Measurements from ENCODE around the gene RUFY4. TPM values are rescaled to one million over a fixed set of nuclear protein-coding genes. Genes with fewer than 3 reads are reported as not detected.

The RUFY4 gene
- total and polyA plus RNA-seq, 2 donors (not counting 1 experiment from before 2014, with no cell fraction given) = not detected

- H3K79me2 ChIP-seq (ENCODE audit: control insufficient read depth, insufficient read depth, low read length) = no peaks in the 10 kb centered on the region
- H3K4me3 ChIP-seq (replicated peaks in 1 of 4; ENCODE audit: control extremely low read depth in 1 of 4, insufficient read depth in 1 of 4, low read depth in 3 of 4, low read length in 4 of 4) = no peak overlapping the region
- no peak overlapping the region for H3K27ac ChIP-seq (ENCODE audit: insufficient read depth, low read length)
- H2AFZ ChIP-seq (ENCODE audit: low read length) = no peak overlapping the region
- TF ChIP-seq, protein P1, sequence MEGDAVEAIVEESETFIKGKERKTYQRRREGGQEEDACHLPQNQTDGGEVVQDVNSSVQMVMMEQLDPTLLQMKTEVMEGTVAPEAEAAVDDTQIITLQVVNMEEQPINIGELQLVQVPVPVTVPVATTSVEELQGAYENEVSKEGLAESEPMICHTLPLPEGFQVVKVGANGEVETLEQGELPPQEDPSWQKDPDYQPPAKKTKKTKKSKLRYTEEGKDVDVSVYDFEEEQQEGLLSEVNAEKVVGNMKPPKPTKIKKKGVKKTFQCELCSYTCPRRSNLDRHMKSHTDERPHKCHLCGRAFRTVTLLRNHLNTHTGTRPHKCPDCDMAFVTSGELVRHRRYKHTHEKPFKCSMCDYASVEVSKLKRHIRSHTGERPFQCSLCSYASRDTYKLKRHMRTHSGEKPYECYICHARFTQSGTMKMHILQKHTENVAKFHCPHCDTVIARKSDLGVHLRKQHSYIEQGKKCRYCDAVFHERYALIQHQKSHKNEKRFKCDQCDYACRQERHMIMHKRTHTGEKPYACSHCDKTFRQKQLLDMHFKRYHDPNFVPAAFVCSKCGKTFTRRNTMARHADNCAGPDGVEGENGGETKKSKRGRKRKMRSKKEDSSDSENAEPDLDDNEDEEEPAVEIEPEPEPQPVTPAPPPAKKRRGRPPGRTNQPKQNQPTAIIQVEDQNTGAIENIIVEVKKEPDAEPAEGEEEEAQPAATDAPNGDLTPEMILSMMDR (conservative IDR thresholded peaks at IDR 0.05 in 1 of 2, IDR thresholded peaks at IDR 0.05 in 1 of 2; ENCODE audit: low read depth in 1 of 2, low read length in 2 of 2) = no peak
- no peak for TF ChIP-seq EZH2 (IDR thresholded peaks at IDR 0.05; ENCODE audit: low read length, missing control alignments)
- DNase-seq (ENCODE audit: low read depth in 2 of 2) = no peak
- no peak overlapping the region for H3K4me2 ChIP-seq (ENCODE audit: extremely low read depth, insufficient read depth, low read length)
- peaks cover 3% of the 10 kb centered on the region for H3K27me3 ChIP-seq (ENCODE audit: control insufficient read depth, insufficient read depth, low read length)
- no peaks in the 10 kb centered on the region for H4K20me1 ChIP-seq (ENCODE audit: control insufficient read depth, extremely low read depth, insufficient read depth, low read length)
- H3K9ac ChIP-seq (ENCODE audit: insufficient read depth, low read length) = no peak overlapping the region
- no peaks in the 10 kb centered on the region for H3K36me3 ChIP-seq (ENCODE audit: control insufficient read depth, insufficient read depth, low read length)
- no peaks in the 10 kb centered on the region for H3K9me3 ChIP-seq (ENCODE audit: control insufficient read depth, insufficient read depth, low read depth, low read length)
- no peaks in the 10 kb centered on the region for H3K4me1 ChIP-seq (ENCODE audit: control insufficient read depth, extremely low read depth, insufficient read depth, low read length)
Observed at GRCh38 chr2:218022131-218022850, 46.8 kb upstream of the RUFY4 start.

DNA sequence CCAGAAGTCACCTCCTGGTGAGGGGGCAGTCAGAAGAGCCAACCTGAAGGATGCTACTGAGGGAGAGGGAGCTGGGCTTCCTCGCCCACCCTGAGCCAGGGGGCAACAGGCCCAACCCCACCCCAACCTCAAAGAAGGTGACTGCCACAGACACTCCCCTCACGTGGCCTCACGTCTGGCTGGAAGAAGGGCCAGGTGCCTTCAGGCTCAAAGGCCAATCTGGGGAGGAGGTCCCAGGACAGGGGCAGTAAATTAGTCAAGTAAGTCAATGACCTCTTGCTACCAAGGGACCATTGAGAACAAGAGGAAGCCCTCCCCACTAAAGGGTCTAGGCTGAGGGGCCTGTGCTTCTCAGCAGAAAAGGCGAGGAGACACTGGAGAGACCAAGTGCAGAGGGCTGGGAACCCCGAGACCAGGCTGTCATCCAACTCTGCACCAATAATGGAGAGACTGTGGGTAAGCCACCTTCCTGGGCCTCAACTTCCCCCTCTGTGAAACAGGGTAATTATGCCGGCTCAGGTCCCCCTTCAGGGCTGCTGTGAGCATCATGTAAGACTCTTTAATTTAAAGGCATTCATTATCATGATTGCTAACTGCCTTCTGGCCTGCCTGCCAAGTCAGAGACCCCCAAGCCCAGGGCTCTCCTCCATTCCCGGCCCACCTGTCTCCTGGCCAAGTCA lies 46.1 kb upstream of the RUFY4 start:
- no peak overlapping the region for H3K27ac ChIP-seq (ENCODE audit: insufficient read depth, low read length)
- H3K79me2 ChIP-seq (ENCODE audit: control insufficient read depth, insufficient read depth, low read length) = no peaks in the 10 kb centered on the region
- peaks cover 3% of the 10 kb centered on the region for H3K27me3 ChIP-seq (ENCODE audit: control insufficient read depth, insufficient read depth, low read length)
- no peak for DNase-seq (ENCODE audit: low read depth in 2 of 2)
- no peaks in the 10 kb centered on the region for H3K9me3 ChIP-seq (ENCODE audit: control insufficient read depth, insufficient read depth, low read depth, low read length)
- no peak overlapping the region for H2AFZ ChIP-seq (ENCODE audit: low read length)
- no peak overlapping the region for H3K9ac ChIP-seq (ENCODE audit: insufficient read depth, low read length)
- no peak overlapping the region for H3K4me3 ChIP-seq (replicated peaks in 1 of 4; ENCODE audit: control extremely low read depth in 1 of 4, insufficient read depth in 1 of 4, low read depth in 3 of 4, low read length in 4 of 4)
- no peak for TF ChIP-seq EZH2 (IDR thresholded peaks at IDR 0.05; ENCODE audit: low read length, missing control alignments)
- TF ChIP-seq, protein P1 (conservative IDR thresholded peaks at IDR 0.05 in 1 of 2, IDR thresholded peaks at IDR 0.05 in 1 of 2; ENCODE audit: low read depth in 1 of 2, low read length in 2 of 2) = no peak
- H3K4me1 ChIP-seq (ENCODE audit: control insufficient read depth, extremely low read depth, insufficient read depth, low read length) = no peaks in the 10 kb centered on the region
- no peaks in the 10 kb centered on the region for H4K20me1 ChIP-seq (ENCODE audit: control insufficient read depth, extremely low read depth, insufficient read depth, low read length)
- no peak overlapping the region for H3K4me2 ChIP-seq (ENCODE audit: extremely low read depth, insufficient read depth, low read length)
- H3K36me3 ChIP-seq (ENCODE audit: control insufficient read depth, insufficient read depth, low read length) = no peaks in the 10 kb centered on the region

DNA sequence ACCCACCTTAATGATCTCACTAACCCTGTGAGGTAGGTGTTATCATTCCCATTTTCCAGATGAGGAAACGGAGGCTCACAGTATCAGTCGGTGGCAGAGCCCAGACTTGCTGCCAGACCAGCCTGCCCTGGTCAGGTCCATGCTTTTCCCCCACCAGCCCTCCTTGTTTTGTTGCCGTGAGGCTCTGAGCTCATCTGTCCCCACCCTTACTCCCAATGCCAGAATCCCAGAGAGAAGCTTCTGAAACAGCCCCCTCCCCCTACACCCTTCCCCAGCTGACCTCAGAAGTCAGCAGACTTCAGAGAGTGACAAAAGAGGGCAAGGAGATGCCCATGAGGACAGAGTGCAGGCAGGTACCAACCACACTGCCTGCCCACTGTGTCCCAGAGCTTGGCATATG lies 45.4 kb upstream of the RUFY4 start:
- Histone ChIP-seq H3K9ac (ENCODE audit: insufficient read depth, low read length) (no peak overlapping the region), H3K4me3 (replicated peaks in 1 of 4; ENCODE audit: control extremely low read depth in 1 of 4, insufficient read depth in 1 of 4, low read depth in 3 of 4, low read length in 4 of 4) (no peak overlapping the region), H4K20me1 (ENCODE audit: control insufficient read depth, extremely low read depth, insufficient read depth, low read length) (no peaks in the 10 kb centered on the region), H3K79me2 (ENCODE audit: control insufficient read depth, insufficient read depth, low read length) (no peaks in the 10 kb centered on the region), H3K36me3 (ENCODE audit: control insufficient read depth, insufficient read depth, low read length) (no peaks in the 10 kb centered on the region), H2AFZ (ENCODE audit: low read length) (no peak overlapping the region), H3K4me2 (ENCODE audit: extremely low read depth, insufficient read depth, low read length) (no peak overlapping the region), H3K9me3 (ENCODE audit: control insufficient read depth, insufficient read depth, low read depth, low read length) (no peaks in the 10 kb centered on the region), H3K27me3 (ENCODE audit: control insufficient read depth, insufficient read depth, low read length) (peaks cover 3% of the 10 kb centered on the region), H3K27ac (ENCODE audit: insufficient read depth, low read length) (no peak overlapping the region), H3K4me1 (ENCODE audit: control insufficient read depth, extremely low read depth, insufficient read depth, low read length) (no peaks in the 10 kb centered on the region)
- no peak for DNase-seq (ENCODE audit: low read depth in 2 of 2)
- TF ChIP-seq, protein P1 (conservative IDR thresholded peaks at IDR 0.05 in 1 of 2, IDR thresholded peaks at IDR 0.05 in 1 of 2; ENCODE audit: low read depth in 1 of 2, low read length in 2 of 2) = no peak
- TF ChIP-seq EZH2 (IDR thresholded peaks at IDR 0.05; ENCODE audit: low read length, missing control alignments) = no peak
